HG02610 (cell line): ENCODE measurements around the gene MAZ.
"Not testable (repeated sequence)": the region's sequence is repeated elsewhere in the genome, so short reads cannot be mapped to it uniquely, and the experiment has no call there.

Experiments used
- ATAC-seq: cut with Tn5 transposase; IDR thresholded peaks from one replicate; pipeline ENCODE4 v1.9.1; 2021; ENCODE audit warnings: mild to moderate bottlenecking, moderate library complexity; ENCODE audit not compliant: unreplicated experiment

Gene MAZ

GRCh38 chr16:29784157-29784556 lies 22.2 kb upstream of the MAZ start:
- ATAC-seq = no peak

- no peak for ATAC-seq
Measured at GRCh38 chr16:29784901-29785500, 21.3 kb upstream of the MAZ start.

GRCh38 chr16:29787155-29787554 lies 19.2 kb upstream of the MAZ start:
- ATAC-seq = not testable (repeated sequence)

GRCh38 chr16:29789775-29790182 lies 16.6 kb upstream of the MAZ start:
- no peak for ATAC-seq

GRCh38 chr16:29790183-29790948 lies 16.0 kb upstream of the MAZ start, which contains the start of gene KIF22:
Gene KIF22, plus strand, starts transcription at chr16:29790751. Its CDS starts 9 bp downstream, at chr16:29790760.
- peak; percentile 94 for ATAC-seq

- ATAC-seq = no peak
Measured at GRCh38 chr16:29790949-29791844, 15.1 kb upstream of the MAZ start.

- no peak for ATAC-seq
Measured at GRCh38 chr16:29791845-29792807, 14.2 kb upstream of the MAZ start.

- ATAC-seq = not testable (repeated sequence)
Measured at GRCh38 chr16:29793153-29793552, 13.2 kb upstream of the MAZ start.

GRCh38 chr16:29794231-29794710 lies 12.1 kb upstream of the MAZ start:
- no peak for ATAC-seq

GRCh38 chr16:29802416-29802935 lies 3.9 kb upstream of the MAZ start:
- ATAC-seq = no peak

GRCh38 chr16:29804020-29804419 lies 2.3 kb upstream of the MAZ start:
- ATAC-seq = no peak

GRCh38 chr16:29804455-29805231 lies 1.7 kb upstream of the MAZ start:
- ATAC-seq = no peak

GRCh38 chr16:29805232-29806098 lies 864 bp upstream of the MAZ start:
- peak; percentile 38 for ATAC-seq

- no peak for ATAC-seq
Measured at GRCh38 chr16:29806641-29807425, 504 bp downstream of the MAZ start.

GRCh38 chr16:29807426-29808218 lies 1.3 kb downstream of the MAZ start:
- ATAC-seq = no peak

GRCh38 chr16:29808219-29808900 lies 2.0 kb downstream of the MAZ start:
- no peak for ATAC-seq
